ENCODE data around the gene CBX4. TPM values are rescaled to one million over a fixed set of nuclear protein-coding genes. Genes with fewer than 3 reads are reported as not detected.

The CBX4 gene
- total RNA-seq, result 15.9 and 17.0 TPM in 2 replicates

GRCh38 chr17:79839356-79840268, at the start of gene CBX4:
Gene CBX4 (minus strand): TSS chr17:79839440. CDS start chr17:79839251, 189 bp downstream.

GRCh38 chr17:79796763-79797491, 42.3 kb downstream of the CBX4 start, which contains the start of gene CBX8:
Gene CBX8 (minus strand): TSS chr17:79797077. CDS start chr17:79796998, 79 bp downstream.

Other genes starting within 250 kb of the CBX4 start
- not detected in 2 replicates for gene RBFOX3, start 228.4 kb downstream of the CBX4 start, total RNA-seq
- gene ENPP7, start 108.5 kb downstream of the CBX4 start, total RNA-seq, result not detected in 2 replicates
- gene CBX2, start 61.3 kb downstream of the CBX4 start, total RNA-seq, result 1.1 and 1.9 TPM in 2 replicates
- 2.6 and 3.4 TPM in 2 replicates for gene CBX8, start 42.4 kb downstream of the CBX4 start, total RNA-seq
- gene TBC1D16, start 196.4 kb upstream of the CBX4 start, total RNA-seq, result 28.7 and 38.3 TPM in 2 replicates
- gene CCDC40, start 197.2 kb upstream of the CBX4 start, total RNA-seq, result 3.5 and 4.7 TPM in 2 replicates